WTC11 (cell line): ENCODE data around the gene SLC25A44. TPM values are rescaled to one million over a fixed set of nuclear protein-coding genes. Genes with fewer than 3 reads are reported as not detected.

ENCODE experiments used
- ATAC-seq: fragments of 200-7000 bp; cut with Tn5 transposase; 2 replicates; pipeline ENCODE4 v1.10.0; 2021; ENCODE audit warnings: mild to moderate bottlenecking, moderate library complexity
- CTCF ChIA-PET: fragments of 300-600 bp; sonication (Branson Sonifier 250); formaldehyde crosslinking; loops from one replicate; lab custom pipeline; 2021; ENCODE audit warnings: antibody characterized with exemption; lab: Charles Lee
- POLR2A ChIA-PET: fragments of 350-600 bp; sonication (Branson Sonifier 250); formaldehyde crosslinking; loops from one replicate; lab custom pipeline; 2021; ENCODE audit warnings: antibody characterized with exemption; lab: Charles Lee
- DNase-seq: peaks from one replicate; pipeline ENCODE4 v3.0.0; 2021; ENCODE audit warnings: low spot score
- H3K27ac Mint-ChIP-seq: 2 replicates; pipeline ENCODE4 v1.8.0; 2021; ENCODE audit warnings: mixed read lengths
- H3K27me3 Mint-ChIP-seq: 2 replicates; pipeline ENCODE4 v1.8.0; 2021; ENCODE audit warnings: low read depth, mild to moderate bottlenecking, moderate library complexity, mixed read lengths
- H3K36me3 Mint-ChIP-seq: 2 replicates; pipeline ENCODE4 v1.8.0; 2021; ENCODE audit warnings: mixed read lengths
- H3K4me1 Mint-ChIP-seq: 2 replicates; pipeline ENCODE4 v1.8.0; 2022; ENCODE audit warnings: mixed read lengths
- H3K4me3 Mint-ChIP-seq: 2 replicates; pipeline ENCODE4 v1.8.0; 2021; ENCODE audit warnings: mild to moderate bottlenecking, moderate library complexity, mixed read lengths
- H3K9me3 Mint-ChIP-seq: 2 replicates; pipeline ENCODE4 v1.8.0; 2021; ENCODE audit warnings: mixed read lengths
- ARID4B ChIP-seq: sonication (generic); formaldehyde crosslinking; IDR thresholded peaks from 2 replicates; pipeline ENCODE4 v1.8.0; 2023; ENCODE audit warnings: missing genetic modification reagents, mild to moderate bottlenecking, borderline replicate concordance
- CBFB ChIP-seq: sonication (generic); formaldehyde crosslinking; IDR thresholded peaks from 2 replicates; pipeline ENCODE4 v1.8.1; 2022; ENCODE audit warnings: mild to moderate bottlenecking, low read depth, missing genetic modification reagents
- CREM ChIP-seq: sonication (generic); formaldehyde crosslinking; IDR thresholded peaks from 2 replicates; pipeline ENCODE4 v1.8.1; 2022; ENCODE audit warnings: mild to moderate bottlenecking, missing genetic modification reagents, moderate library complexity
- ELF4 ChIP-seq: sonication (generic); formaldehyde crosslinking; IDR thresholded peaks from 2 replicates; pipeline ENCODE4 v1.8.1; 2022; ENCODE audit warnings: low read depth, mild to moderate bottlenecking, moderate library complexity, missing genetic modification reagents
- ESRRA ChIP-seq: sonication (generic); formaldehyde crosslinking; IDR thresholded peaks from 2 replicates; pipeline ENCODE4 v1.8.1; 2022; ENCODE audit warnings: mild to moderate bottlenecking, missing genetic modification reagents, borderline replicate concordance
- FOXJ3 ChIP-seq: sonication (generic); formaldehyde crosslinking; IDR thresholded peaks from 2 replicates; pipeline ENCODE4 v1.9.0; 2021; ENCODE audit warnings: missing genetic modification reagents, mild to moderate bottlenecking, borderline replicate concordance
- GABPB1 ChIP-seq: sonication (generic); formaldehyde crosslinking; IDR thresholded peaks from 2 replicates; pipeline ENCODE4 v1.8.1; 2023; ENCODE audit warnings: mild to moderate bottlenecking, missing genetic modification reagents
- NFATC4 ChIP-seq: fragments of 250-450 bp; sonication (Bioruptor Pico); IDR thresholded peaks from 2 replicates; pipeline ENCODE4 v1.9.0; 2021; ENCODE audit warnings: mild to moderate bottlenecking
- NFYB ChIP-seq: sonication (generic); formaldehyde crosslinking; conservative IDR thresholded peaks from 2 replicates; pipeline ENCODE4 v1.8.0; 2022; ENCODE audit warnings: low read depth, missing genetic modification reagents
- NR3C1 ChIP-seq: sonication (generic); formaldehyde crosslinking; conservative IDR thresholded peaks from 2 replicates; pipeline ENCODE4 v1.8.1; 2023; ENCODE audit warnings: low read depth, mild to moderate bottlenecking, missing genetic modification reagents
- RORB ChIP-seq: fragments of 250-450 bp; sonication (Bioruptor Pico); IDR thresholded peaks from 2 replicates; pipeline ENCODE4 v1.9.0; 2021; ENCODE audit warnings: mild to moderate bottlenecking
- SP1 ChIP-seq: sonication (generic); formaldehyde crosslinking; conservative IDR thresholded peaks from 2 replicates; pipeline ENCODE4 v1.8.1; 2022; ENCODE audit warnings: missing genetic modification reagents
- TCF7 ChIP-seq: sonication (generic); formaldehyde crosslinking; IDR thresholded peaks from 2 replicates; pipeline ENCODE4 v1.8.0; 2022; ENCODE audit warnings: mild to moderate bottlenecking, low read depth, missing genetic modification reagents, moderate library complexity
- TEAD1 ChIP-seq: sonication (generic); formaldehyde crosslinking; IDR thresholded peaks from 2 replicates; pipeline ENCODE4 v1.8.0; 2022; ENCODE audit warnings: mild to moderate bottlenecking, missing genetic modification reagents
- TEAD4 ChIP-seq: sonication (generic); formaldehyde crosslinking; IDR thresholded peaks from 2 replicates; pipeline ENCODE4 v1.8.0; 2022; ENCODE audit warnings: mild to moderate bottlenecking, missing genetic modification reagents
- USF1 ChIP-seq: sonication (generic); formaldehyde crosslinking; IDR thresholded peaks from 2 replicates; pipeline ENCODE4 v1.8.0; 2022; ENCODE audit warnings: mild to moderate bottlenecking, missing genetic modification reagents
- ZNF232 ChIP-seq: sonication (generic); formaldehyde crosslinking; IDR thresholded peaks from 2 replicates; pipeline ENCODE4 v1.8.0; 2022; ENCODE audit warnings: mild to moderate bottlenecking, missing genetic modification reagents
- ZNF317 ChIP-seq: sonication (generic); formaldehyde crosslinking; IDR thresholded peaks from 2 replicates; pipeline ENCODE4 v1.8.1; 2023; ENCODE audit warnings: low read depth, mild to moderate bottlenecking, moderate library complexity, missing genetic modification reagents, borderline replicate concordance
- ZNF671 ChIP-seq: fragments of 250-450 bp; sonication (Bioruptor Pico); IDR thresholded peaks from 2 replicates; pipeline ENCODE4 v1.8.0; 2021; ENCODE audit warnings: mild to moderate bottlenecking
- total RNA-seq: library from RNA; stranded (reverse); gene quantifications from 3 replicates; pipeline ENCODE4 v1.2.3, GENCODE V29; 2021
- TF ChIP-seq, protein P1 (sequence below): fragments of 200-600 bp; IDR thresholded peaks from 2 replicates; pipeline ENCODE4 v1.8.0; 2022; ENCODE audit warnings: antibody characterized with exemption
- TF ChIP-seq, protein P2 (sequence below): fragments of 250-450 bp; sonication (Bioruptor Pico); IDR thresholded peaks from 2 replicates; pipeline ENCODE4 v1.9.0; 2021; ENCODE audit warnings: mild to moderate bottlenecking

Gene SLC25A44
- total RNA-seq, 1 experiment from 2014 or later = 29.1 TPM

GRCh38 chr1:156146020-156146768 is 47.7 kb upstream of the SLC25A44 start:
- H3K4me1 Mint-ChIP-seq = peaks cover 53% of the 10 kb centered on the region
- peak overlapping the region; percentile 87 for H3K27ac Mint-ChIP-seq
- TF ChIP-seq GABPB1 (CRISPR knock-in tag) = 0 out of 2 replicates have a peak, but pooled peaks have one; percentile 38
- TF ChIP-seq SP1 (CRISPR knock-in tag) = 0 out of 2 replicates have a peak, but pooled peaks have one; percentile 23
- no peak for TF ChIP-seq CREM
- TF ChIP-seq, protein P1, sequence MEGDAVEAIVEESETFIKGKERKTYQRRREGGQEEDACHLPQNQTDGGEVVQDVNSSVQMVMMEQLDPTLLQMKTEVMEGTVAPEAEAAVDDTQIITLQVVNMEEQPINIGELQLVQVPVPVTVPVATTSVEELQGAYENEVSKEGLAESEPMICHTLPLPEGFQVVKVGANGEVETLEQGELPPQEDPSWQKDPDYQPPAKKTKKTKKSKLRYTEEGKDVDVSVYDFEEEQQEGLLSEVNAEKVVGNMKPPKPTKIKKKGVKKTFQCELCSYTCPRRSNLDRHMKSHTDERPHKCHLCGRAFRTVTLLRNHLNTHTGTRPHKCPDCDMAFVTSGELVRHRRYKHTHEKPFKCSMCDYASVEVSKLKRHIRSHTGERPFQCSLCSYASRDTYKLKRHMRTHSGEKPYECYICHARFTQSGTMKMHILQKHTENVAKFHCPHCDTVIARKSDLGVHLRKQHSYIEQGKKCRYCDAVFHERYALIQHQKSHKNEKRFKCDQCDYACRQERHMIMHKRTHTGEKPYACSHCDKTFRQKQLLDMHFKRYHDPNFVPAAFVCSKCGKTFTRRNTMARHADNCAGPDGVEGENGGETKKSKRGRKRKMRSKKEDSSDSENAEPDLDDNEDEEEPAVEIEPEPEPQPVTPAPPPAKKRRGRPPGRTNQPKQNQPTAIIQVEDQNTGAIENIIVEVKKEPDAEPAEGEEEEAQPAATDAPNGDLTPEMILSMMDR = peak; percentile 27; the same call in 1 of the 2 replicates
- DNase-seq (no peak), ATAC-seq (peak; percentile 12)
- H3K9me3 Mint-ChIP-seq = no peaks in the 10 kb centered on the region
- ChIA-PET POLR2A (interaction anchor here (0.6 to 2.7 kb wide), 3 partner anchors 67 to 594 kb away, joined by 3 to 9 read pairs (median 3); partner anchors contain the start of gene PMF1), CTCF (interaction anchor here (0.6 to 5.8 kb wide), 25 partner anchors 9 to 904 kb away, joined by 3 to 124 read pairs (median 3); partner anchors contain the start of genes PAQR6, PMF1 and SLC25A44)
- no peaks in the 10 kb centered on the region; the same call in 1 of the 2 replicates for H3K27me3 Mint-ChIP-seq
- H3K36me3 Mint-ChIP-seq = no peaks in the 10 kb centered on the region
- peak overlapping the region; percentile 58 for H3K4me3 Mint-ChIP-seq

GRCh38 chr1:156146769-156147405 is 47.0 kb upstream of the SLC25A44 start:
- H3K27ac Mint-ChIP-seq = peak overlapping the region; percentile 87
- H3K36me3 Mint-ChIP-seq = no peaks in the 10 kb centered on the region
- H3K4me3 Mint-ChIP-seq = peak overlapping the region; percentile 58
- CTCF ChIA-PET = interaction anchor here (0.9 to 5.8 kb wide), 11 partner anchors 10 to 85 kb away, joined by 3 to 124 read pairs (median 6); partner anchors contain the start of genes PMF1 and SLC25A44
- DNase-seq (no peak), ATAC-seq (no peak)
- POLR2A ChIA-PET = interaction anchor here (0.6 to 2.7 kb wide), 2 partner anchors 18 to 66 kb away, joined by 3 to 9 read pairs; partner anchors contain the start of gene PMF1
- H3K27me3 Mint-ChIP-seq = no peaks in the 10 kb centered on the region; the same call in 1 of the 2 replicates
- TF ChIP-seq NFATC4 (CRISPR knock-in tag) = no peak
- TF ChIP-seq NR3C1 (CRISPR knock-in tag) = no peak
- TF ChIP-seq CREM = no peak
- no peak for TF ChIP-seq FOXJ3 (CRISPR knock-in tag)
- TF ChIP-seq ZNF671 = no peak
- TF ChIP-seq TEAD4 (CRISPR knock-in tag) = no peak
- H3K9me3 Mint-ChIP-seq = no peaks in the 10 kb centered on the region
- H3K4me1 Mint-ChIP-seq = peaks cover 53% of the 10 kb centered on the region

DNA sequence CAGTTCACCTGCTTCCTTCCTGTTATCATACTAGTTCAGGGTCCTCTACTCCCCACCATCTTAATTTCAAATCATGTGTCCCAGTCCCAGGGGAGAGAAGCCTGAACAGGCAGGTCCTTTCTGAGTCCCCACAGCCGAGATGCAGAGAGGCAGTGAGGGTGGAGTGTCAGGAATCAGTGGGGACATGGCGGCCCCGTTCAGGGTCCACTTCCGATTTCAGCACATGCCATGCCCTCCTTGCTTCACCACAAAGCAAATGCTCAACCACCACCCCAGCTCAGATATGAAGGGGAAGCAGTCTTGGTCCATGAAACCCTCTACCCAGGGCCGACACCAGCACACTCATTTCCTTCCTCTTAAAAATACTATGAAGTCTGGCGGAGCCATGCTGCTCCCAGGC is 45.7 kb upstream of the SLC25A44 start:
- POLR2A ChIA-PET = interaction anchor here (2.7 kb wide), 1 partner anchor 65 kb away, joined by 9 read pairs; the partner anchor contains the start of gene PMF1
- TF ChIP-seq ZNF232 (no peak), CBFB (no peak), ESRRA (no peak), RORB (CRISPR knock-in tag) (no peak), GABPB1 (CRISPR knock-in tag) (no peak), USF1 (CRISPR knock-in tag) (no peak), NFYB (no peak), ELF4 (no peak), TEAD1 (CRISPR knock-in tag) (no peak), ZNF317 (CRISPR knock-in tag) (no peak), ARID4B (CRISPR knock-in tag) (no peak), TEAD4 (CRISPR knock-in tag) (no peak), CREM (no peak), TCF7 (no peak)
- TF ChIP-seq, protein P2, sequence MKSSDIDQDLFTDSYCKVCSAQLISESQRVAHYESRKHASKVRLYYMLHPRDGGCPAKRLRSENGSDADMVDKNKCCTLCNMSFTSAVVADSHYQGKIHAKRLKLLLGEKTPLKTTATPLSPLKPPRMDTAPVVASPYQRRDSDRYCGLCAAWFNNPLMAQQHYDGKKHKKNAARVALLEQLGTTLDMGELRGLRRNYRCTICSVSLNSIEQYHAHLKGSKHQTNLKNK (CRISPR knock-in tag) = no peak

More for the DNA sequence above, 45.7 kb upstream of the SLC25A44 start:
- no peak for DNase-seq
- no peak for ATAC-seq
- Mint-ChIP-seq H3K36me3 (no peaks in the 10 kb centered on the region), H3K27me3 (no peaks in the 10 kb centered on the region; the same call in 1 of the 2 replicates), H3K9me3 (no peaks in the 10 kb centered on the region), H3K4me1 (peaks cover 66% of the 10 kb centered on the region), H3K4me3 (no peak overlapping the region), H3K27ac (no peak overlapping the region)
- CTCF ChIA-PET = interaction anchor here (1.6 to 5.8 kb wide), 5 partner anchors 11 to 84 kb away, joined by 4 to 124 read pairs (median 7); partner anchors contain the start of gene PMF1
